ENCODE data around the gene ZMYM4.

DNA sequence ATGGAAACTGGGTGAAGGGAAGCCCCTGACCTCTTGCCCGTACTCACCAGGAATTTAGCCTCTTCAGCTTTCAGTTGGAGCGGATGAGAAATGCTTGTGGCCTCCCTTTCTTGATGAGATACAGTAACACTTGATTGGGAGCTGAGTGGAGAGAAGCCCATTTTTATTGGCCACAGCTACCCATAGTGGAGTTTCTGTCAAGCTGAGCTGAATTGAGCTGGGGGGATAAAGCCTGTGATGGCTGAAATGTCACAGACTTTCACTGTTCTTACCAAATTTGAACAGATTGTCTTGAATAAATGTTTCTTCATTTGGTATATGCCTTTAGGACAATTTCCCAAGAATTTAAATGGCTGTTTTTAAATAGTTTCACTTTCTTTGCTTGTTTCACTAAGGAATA lies 125.9 kb downstream of the ZMYM4 start:
- TF ChIP-seq CTCF (optimal IDR thresholded peaks at IDR 0.05 in 1 of 3, IDR thresholded peaks at IDR 0.05 in 1 of 3, conservative IDR thresholded peaks at IDR 0.05 in 1 of 3; ENCODE audit: extremely low read depth in 1 of 3, insufficient read depth in 2 of 3, low read length in 3 of 3) (no peak), EZH2 (IDR thresholded peaks at IDR 0.05; ENCODE audit: low read length) (no peak)
